ENCODE measurements around the gene TSPYL1.

The TSPYL1 gene
- long read RNA-seq, transcript TSPYL1-201 (1 exons, 3,326 nt) = major isoform, 62 of 65 reads
- long read RNA-seq, partial matches to known transcripts = 0 of 65 reads
- long read RNA-seq, other reads (novel, unspliced or antisense) = 3 of 65 reads

DNA sequence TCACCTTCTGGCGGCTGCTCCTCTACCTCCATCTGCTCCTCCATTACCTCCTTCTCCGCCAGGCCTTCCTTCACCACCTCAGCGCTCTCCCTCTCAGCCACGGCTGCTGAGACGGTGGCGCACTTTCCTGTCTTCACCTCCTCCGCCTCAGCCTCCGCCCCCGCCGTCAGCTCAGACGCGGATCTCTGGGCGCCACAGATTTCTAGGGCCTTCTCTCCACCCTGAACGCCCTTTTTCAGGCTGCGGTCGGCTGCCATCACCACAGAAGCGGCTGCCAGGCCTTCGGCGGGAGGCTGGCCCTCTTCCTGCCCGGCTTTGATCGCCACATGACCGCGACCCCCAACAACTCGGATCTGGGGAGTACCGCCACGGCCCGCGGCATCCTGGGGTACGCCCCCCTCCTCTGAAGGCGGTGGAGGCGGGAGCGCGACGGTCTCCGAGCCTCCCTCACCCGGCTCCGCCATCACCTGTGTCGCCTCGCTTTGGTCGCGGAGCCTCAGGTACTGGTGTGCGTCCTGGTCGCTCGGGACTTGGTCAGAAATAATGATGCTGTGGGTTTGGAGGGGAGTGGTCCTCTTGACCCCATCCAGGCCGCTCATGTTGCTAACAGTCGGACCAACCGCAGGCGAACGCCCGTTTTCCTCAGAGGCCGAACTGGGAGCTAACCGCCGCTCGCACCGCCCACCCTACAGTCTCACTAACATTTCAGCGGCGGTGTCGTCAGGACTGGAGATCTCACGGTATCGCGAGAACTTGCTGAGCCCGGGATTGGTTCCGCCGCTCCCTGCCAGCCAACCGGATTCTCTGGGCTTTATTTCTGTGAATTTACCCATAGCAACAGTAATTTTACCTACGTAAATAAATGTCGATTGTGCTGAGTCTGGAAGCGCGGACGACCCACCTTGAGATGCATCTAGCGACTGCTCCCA lies at the start of gene TSPYL1:
Gene TSPYL1, minus strand, starts transcription at position 699 of the 929 bp plus-strand sequence. Its CDS starts 100 bp downstream, at position 599.
- peak; percentile 81 to 96 for DNase-seq (ENCODE audit: low read depth in 1 of 2, low spot score in 1 of 2)
- H3K27ac ChIP-seq (replicated peaks) = peak within 1 kb of the TSS; percentile 90
- no peaks in the 10 kb centered on the region for H3K27me3 ChIP-seq (ENCODE audit: insufficient read depth, poor library complexity, severe bottlenecking)
- H3K4me3 ChIP-seq (replicated peaks; ENCODE audit: insufficient read depth, low read length) = peak within 1 kb of the TSS; percentile 79
- TF ChIP-seq, protein P1, sequence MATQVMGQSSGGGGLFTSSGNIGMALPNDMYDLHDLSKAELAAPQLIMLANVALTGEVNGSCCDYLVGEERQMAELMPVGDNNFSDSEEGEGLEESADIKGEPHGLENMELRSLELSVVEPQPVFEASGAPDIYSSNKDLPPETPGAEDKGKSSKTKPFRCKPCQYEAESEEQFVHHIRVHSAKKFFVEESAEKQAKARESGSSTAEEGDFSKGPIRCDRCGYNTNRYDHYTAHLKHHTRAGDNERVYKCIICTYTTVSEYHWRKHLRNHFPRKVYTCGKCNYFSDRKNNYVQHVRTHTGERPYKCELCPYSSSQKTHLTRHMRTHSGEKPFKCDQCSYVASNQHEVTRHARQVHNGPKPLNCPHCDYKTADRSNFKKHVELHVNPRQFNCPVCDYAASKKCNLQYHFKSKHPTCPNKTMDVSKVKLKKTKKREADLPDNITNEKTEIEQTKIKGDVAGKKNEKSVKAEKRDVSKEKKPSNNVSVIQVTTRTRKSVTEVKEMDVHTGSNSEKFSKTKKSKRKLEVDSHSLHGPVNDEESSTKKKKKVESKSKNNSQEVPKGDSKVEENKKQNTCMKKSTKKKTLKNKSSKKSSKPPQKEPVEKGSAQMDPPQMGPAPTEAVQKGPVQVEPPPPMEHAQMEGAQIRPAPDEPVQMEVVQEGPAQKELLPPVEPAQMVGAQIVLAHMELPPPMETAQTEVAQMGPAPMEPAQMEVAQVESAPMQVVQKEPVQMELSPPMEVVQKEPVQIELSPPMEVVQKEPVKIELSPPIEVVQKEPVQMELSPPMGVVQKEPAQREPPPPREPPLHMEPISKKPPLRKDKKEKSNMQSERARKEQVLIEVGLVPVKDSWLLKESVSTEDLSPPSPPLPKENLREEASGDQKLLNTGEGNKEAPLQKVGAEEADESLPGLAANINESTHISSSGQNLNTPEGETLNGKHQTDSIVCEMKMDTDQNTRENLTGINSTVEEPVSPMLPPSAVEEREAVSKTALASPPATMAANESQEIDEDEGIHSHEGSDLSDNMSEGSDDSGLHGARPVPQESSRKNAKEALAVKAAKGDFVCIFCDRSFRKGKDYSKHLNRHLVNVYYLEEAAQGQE (IDR thresholded peaks at IDR 0.05; ENCODE audit: insufficient replicate concordance, low read depth) = peak; percentile 42
- peak; percentile 84 for TF ChIP-seq POLR2AphosphoS5 (IDR thresholded peaks at IDR 0.05; ENCODE audit: low read depth)
- no peak for TF ChIP-seq SPI1 (IDR thresholded peaks at IDR 0.05; ENCODE audit: borderline replicate concordance, low read depth)
- TF ChIP-seq GABPA (IDR thresholded peaks at IDR 0.05; ENCODE audit: low read depth) = no peak

- H3K27ac ChIP-seq (replicated peaks) = no peak overlapping the region
- H3K4me3 ChIP-seq (replicated peaks; ENCODE audit: insufficient read depth, low read length) = no peak overlapping the region
- TF ChIP-seq, protein P1 (IDR thresholded peaks at IDR 0.05; ENCODE audit: insufficient replicate concordance, low read depth) = no peak
- no peak for TF ChIP-seq SPI1 (IDR thresholded peaks at IDR 0.05; ENCODE audit: borderline replicate concordance, low read depth)
- no peak for TF ChIP-seq POLR2AphosphoS5 (IDR thresholded peaks at IDR 0.05; ENCODE audit: low read depth)
- TF ChIP-seq GABPA (IDR thresholded peaks at IDR 0.05; ENCODE audit: low read depth) = no peak
- TF ChIP-seq, protein P2, sequence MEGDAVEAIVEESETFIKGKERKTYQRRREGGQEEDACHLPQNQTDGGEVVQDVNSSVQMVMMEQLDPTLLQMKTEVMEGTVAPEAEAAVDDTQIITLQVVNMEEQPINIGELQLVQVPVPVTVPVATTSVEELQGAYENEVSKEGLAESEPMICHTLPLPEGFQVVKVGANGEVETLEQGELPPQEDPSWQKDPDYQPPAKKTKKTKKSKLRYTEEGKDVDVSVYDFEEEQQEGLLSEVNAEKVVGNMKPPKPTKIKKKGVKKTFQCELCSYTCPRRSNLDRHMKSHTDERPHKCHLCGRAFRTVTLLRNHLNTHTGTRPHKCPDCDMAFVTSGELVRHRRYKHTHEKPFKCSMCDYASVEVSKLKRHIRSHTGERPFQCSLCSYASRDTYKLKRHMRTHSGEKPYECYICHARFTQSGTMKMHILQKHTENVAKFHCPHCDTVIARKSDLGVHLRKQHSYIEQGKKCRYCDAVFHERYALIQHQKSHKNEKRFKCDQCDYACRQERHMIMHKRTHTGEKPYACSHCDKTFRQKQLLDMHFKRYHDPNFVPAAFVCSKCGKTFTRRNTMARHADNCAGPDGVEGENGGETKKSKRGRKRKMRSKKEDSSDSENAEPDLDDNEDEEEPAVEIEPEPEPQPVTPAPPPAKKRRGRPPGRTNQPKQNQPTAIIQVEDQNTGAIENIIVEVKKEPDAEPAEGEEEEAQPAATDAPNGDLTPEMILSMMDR (IDR thresholded peaks at IDR 0.05; ENCODE audit: insufficient read depth, low read length) = no peak
- DNase-seq (ENCODE audit: low read depth in 1 of 2, low spot score in 1 of 2) = no peak
- no peaks in the 10 kb centered on the region for H3K27me3 ChIP-seq (ENCODE audit: insufficient read depth, poor library complexity, severe bottlenecking)
Measured at GRCh38 chr6:116329156-116329555, 49.4 kb upstream of the TSPYL1 start.

DNA sequence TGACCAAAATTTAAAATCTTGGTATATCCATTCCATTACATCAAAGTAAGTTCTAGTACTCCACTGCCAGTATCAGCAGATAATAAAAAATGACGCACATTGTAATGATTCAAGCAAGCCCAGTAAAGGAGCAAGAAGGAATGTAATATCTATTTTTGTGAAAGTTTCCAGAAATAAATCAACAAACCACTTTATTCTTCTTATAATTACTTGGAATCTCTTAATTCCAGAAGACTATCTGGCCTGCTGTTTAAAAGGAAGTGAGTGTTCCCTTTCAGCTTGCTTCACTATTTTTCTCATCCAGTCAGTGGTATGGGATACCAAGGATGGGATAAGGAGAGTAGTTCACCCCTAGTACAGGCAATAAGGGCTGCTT lies 48.8 kb upstream of the TSPYL1 start:
- H3K27me3 ChIP-seq (ENCODE audit: insufficient read depth, poor library complexity, severe bottlenecking) = no peaks in the 10 kb centered on the region
- no peak overlapping the region for H3K4me3 ChIP-seq (replicated peaks; ENCODE audit: insufficient read depth, low read length)
- TF ChIP-seq, protein P1 (IDR thresholded peaks at IDR 0.05; ENCODE audit: insufficient replicate concordance, low read depth) = no peak
- TF ChIP-seq GABPA (IDR thresholded peaks at IDR 0.05; ENCODE audit: low read depth) = no peak
- TF ChIP-seq SPI1 (IDR thresholded peaks at IDR 0.05; ENCODE audit: borderline replicate concordance, low read depth) = no peak
- no peak overlapping the region for H3K27ac ChIP-seq (replicated peaks)
- DNase-seq (ENCODE audit: low read depth in 1 of 2, low spot score in 1 of 2) = no peak

All from HL-60 (cell line).